Spinal cord (tissue), 10 donors: ENCODE data around the gene FASTKD1. TPM values are rescaled to one million over a fixed set of nuclear protein-coding genes. Genes with fewer than 3 reads are reported as not detected.
A peak's percentile ranks its signal among the peaks of the same experiment; 100 is the strongest.
"Not testable (repeated sequence)": the region's sequence is repeated elsewhere in the genome, so short reads cannot be mapped to it uniquely, and the experiment has no call there.

ENCODE experiments used
- DNase-seq, 6 donors: peaks; one replicate each; pipeline versions ENCODE4 v3.0.0 to v3.0.0-alpha.2; 2013 to 2015; ENCODE audit warnings: low spot score in 6 of 6, low read depth in 4 of 6
- H3K27ac ChIP-seq: one replicate; pipeline ENCODE4 v1.5.1; 2013; ENCODE audit warnings: low read depth, low read length, control low read depth
- H3K27me3 ChIP-seq: one replicate; pipeline ENCODE4 v1.6.1; 2013; ENCODE audit warnings: low read length; ENCODE audit not compliant: control insufficient read depth, insufficient read depth
- H3K36me3 ChIP-seq: one replicate; pipeline ENCODE4 v1.6.1; 2013; ENCODE audit warnings: low read length; ENCODE audit not compliant: control insufficient read depth, insufficient read depth
- H3K4me1 ChIP-seq: one replicate; pipeline ENCODE4 v1.6.1; 2013; ENCODE audit warnings: low read length; ENCODE audit not compliant: control insufficient read depth, insufficient read depth
- H3K4me3 ChIP-seq: one replicate; pipeline ENCODE4 v1.5.1; 2013; ENCODE audit warnings: low read depth, low read length, control low read depth
- H3K9me3 ChIP-seq: one replicate; pipeline ENCODE4 v1.6.1; 2013; ENCODE audit warnings: low read length; ENCODE audit not compliant: control insufficient read depth, insufficient read depth
- WGBS: methylation state at CpG from one replicate; pipeline ENCODE4 v1.1.5; 2013; ENCODE audit warnings: missing lambda C conversion rate; ENCODE audit not compliant: insufficient coverage; 5-methylcytosine and 5-hydroxymethylcytosine counted together
- long read RNA-seq, 4 donors: transcript quantifications; one replicate each; lab custom pipeline, GENCODE V29; 2026
- polyA plus RNA-seq, 2 donors: library from polyadenylated mRNA; unstranded; fragments of 120-200 nt; gene quantifications; one replicate each; pipeline ENCODE4 v1.2.1, GENCODE V29; 2013; ENCODE audit not compliant: insufficient read length in 2 of 2
- total RNA-seq, 2 donors: library from RNA; depleted of rRNA in 1 of 2; stranded (reverse); fragments of 120-200 nt in 1 of 2; fragments of >200 nt in 1 of 2; gene quantifications; one replicate each; pipeline versions ENCODE4 v1.2.3 to v1.2.4, GENCODE V29; 2013 to 2014
- donor health status: healthy.

Gene FASTKD1, protein sequence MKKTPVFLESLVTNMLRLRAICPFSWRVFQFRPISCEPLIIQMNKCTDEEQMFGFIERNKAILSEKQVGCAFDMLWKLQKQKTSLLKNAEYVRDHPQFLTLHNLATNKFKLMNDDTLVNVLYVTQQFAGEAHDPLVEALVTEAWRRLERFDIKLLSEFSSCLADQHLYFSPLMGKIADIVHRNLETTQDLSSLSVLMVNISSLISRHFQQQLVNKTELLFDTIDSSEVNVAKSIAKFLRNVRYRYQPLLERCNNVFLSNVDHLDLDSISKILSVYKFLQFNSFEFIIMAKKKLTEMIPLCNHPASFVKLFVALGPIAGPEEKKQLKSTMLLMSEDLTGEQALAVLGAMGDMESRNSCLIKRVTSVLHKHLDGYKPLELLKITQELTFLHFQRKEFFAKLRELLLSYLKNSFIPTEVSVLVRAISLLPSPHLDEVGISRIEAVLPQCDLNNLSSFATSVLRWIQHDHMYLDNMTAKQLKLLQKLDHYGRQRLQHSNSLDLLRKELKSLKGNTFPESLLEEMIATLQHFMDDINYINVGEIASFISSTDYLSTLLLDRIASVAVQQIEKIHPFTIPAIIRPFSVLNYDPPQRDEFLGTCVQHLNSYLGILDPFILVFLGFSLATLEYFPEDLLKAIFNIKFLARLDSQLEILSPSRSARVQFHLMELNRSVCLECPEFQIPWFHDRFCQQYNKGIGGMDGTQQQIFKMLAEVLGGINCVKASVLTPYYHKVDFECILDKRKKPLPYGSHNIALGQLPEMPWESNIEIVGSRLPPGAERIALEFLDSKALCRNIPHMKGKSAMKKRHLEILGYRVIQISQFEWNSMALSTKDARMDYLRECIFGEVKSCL
- total RNA-seq (10 to 100 TPM; 35.3 to 59.4 TPM), polyA plus RNA-seq (10 to 100 TPM; 32.6 to 38.4 TPM)
- long read RNA-seq, donor 1, partial matches to known transcripts, result 0 of 5 reads
- long read RNA-seq, donor 1, other reads (novel, unspliced or antisense), result 0 of 5 reads
- long read RNA-seq, donor 2, result 0 reads
- long read RNA-seq, donor 3, result 0 reads
- long read RNA-seq, donor 4, partial matches to known transcripts, result 262 of 327 reads
- long read RNA-seq, donor 4, other reads (novel, unspliced or antisense), result 63 of 327 reads

DNA sequence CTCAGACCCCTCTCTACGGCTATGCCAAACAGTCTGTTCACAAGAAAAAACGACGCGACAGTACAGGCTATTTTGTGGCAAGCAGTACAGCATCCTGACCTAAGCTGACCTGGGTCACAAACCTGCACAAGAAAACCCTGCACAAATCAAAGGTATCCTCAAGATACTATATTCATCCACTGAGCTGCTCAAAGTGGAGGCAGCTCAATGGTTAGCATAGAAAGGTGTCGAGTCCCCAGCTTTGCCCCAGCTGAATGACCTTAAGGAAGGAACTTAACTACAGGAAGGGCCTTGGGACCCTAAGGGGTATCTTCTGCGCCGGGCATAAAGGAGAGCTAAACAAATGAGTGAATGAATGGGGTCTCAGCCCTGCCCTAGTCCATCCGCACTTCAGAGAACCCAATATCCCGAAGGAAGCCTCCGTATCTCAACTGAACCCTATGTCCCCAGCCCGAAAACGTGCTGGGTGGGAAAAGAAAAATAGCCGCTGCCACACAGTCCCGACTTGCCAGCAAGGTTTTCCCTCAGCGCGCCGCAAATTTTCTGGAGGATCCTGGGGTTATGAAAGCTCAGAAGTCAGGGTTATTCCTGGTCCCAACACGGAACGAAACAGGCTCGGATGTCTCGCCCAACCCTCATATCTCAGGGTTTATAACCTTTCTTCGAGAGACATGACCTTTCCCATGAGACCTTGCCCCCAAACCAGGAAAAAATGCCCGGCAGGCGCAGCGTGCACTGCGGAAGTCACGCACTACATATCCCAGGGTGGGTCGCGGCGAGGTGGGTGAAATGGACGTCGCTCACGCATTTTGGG is at the start of gene FASTKD1:
Gene FASTKD1, minus strand, starts transcription at position 706 of the 814 bp plus-strand sequence. CDS start 1,836 bp downstream, outside the sequence.
- 0% methylated on average over 33 of the region's 33 CpGs for WGBS
- peak; percentile 78 to 98 (median 88) for DNase-seq
- Histone ChIP-seq H3K4me1 (no peaks in the 10 kb centered on the region), H3K36me3 (no peaks in the 10 kb centered on the region), H3K27me3 (no peaks in the 10 kb centered on the region), H3K27ac (peak within 1 kb of the TSS; percentile 57), H3K9me3 (no peaks in the 10 kb centered on the region), H3K4me3 (peak within 1 kb of the TSS; percentile 83)

DNA sequence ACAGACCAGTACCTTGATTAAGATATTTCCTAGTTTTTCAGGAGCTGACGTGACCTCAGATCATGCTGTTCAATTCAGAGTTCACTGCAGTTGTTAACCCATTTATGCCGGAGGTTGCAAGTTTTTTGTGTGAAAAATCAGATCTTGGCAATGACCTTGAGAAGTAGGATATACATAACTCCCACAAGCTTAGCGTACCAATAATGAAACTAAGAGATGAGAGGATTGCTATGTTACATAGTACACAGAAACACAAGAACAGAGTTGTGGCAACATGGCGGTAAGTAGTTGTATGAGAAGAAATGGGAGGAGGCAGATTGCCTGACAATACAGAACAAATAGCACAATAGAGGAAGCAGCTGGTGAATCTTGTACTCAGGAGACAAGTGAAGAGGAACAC is 49.6 kb upstream of the FASTKD1 start:
- H3K27ac ChIP-seq, result no peak overlapping the region
- DNase-seq, result no peak
- WGBS, result 45% methylated on average over 1 of the region's 4 CpGs
- H3K4me1 ChIP-seq, result no peaks in the 10 kb centered on the region
- H3K9me3 ChIP-seq, result no peaks in the 10 kb centered on the region
- no peak overlapping the region for H3K4me3 ChIP-seq
- peaks cover 18% of the 10 kb centered on the region for H3K36me3 ChIP-seq
- no peaks in the 10 kb centered on the region for H3K27me3 ChIP-seq

DNA sequence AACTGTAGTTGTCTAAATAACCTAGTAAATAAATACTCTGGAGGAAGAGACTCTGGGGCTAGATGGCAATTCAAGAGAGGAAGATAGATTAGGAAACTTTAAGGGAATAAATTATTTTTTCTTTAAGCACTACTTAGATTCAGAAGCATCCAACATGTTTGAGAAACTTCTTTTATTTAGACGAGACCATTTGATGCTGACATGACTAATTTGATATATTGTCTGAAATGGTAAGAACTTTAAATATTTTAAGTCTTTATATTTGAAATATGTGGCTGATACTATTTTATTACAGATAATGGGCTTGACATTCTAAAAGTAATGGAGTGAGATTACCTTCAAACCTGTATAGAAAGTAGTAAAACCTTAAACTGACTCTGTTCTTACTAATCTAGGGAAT is 46.8 kb upstream of the FASTKD1 start:
- no peak overlapping the region for H3K4me3 ChIP-seq
- WGBS, result no CpG with 5 or more reads among the region's 1 CpG

DNA sequence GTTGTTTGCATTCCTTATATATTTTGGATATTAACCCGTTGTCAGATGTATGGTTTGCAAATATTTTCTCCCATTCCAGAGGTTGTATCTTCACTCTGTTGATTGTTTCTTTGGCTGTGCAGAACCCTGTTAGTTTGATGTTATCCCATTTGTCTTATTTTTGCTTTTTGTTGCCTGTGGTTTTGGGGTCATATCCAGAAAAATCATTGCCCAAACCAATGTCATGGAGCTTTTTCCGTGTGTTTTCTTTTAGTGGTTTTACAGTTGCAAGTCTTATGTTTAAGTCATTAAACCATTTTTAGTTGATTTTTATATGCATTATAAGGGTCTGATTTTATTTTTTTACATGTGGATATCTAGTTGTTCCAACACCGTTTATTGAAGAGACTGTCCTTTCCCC is 46.3 kb upstream of the FASTKD1 start:
- WGBS, result no CpG with 5 or more reads among the region's 3 CpGs
- peaks cover 9% of the 10 kb centered on the region for H3K36me3 ChIP-seq

More for the DNA sequence above, 46.8 kb upstream of the FASTKD1 start:
- no peak for DNase-seq
- peaks cover 9% of the 10 kb centered on the region for H3K36me3 ChIP-seq
- H3K27me3 ChIP-seq, result no peaks in the 10 kb centered on the region
- no peak overlapping the region for H3K27ac ChIP-seq
- H3K9me3 ChIP-seq, result peaks cover 2% of the 10 kb centered on the region
- no peaks in the 10 kb centered on the region for H3K4me1 ChIP-seq

DNA sequence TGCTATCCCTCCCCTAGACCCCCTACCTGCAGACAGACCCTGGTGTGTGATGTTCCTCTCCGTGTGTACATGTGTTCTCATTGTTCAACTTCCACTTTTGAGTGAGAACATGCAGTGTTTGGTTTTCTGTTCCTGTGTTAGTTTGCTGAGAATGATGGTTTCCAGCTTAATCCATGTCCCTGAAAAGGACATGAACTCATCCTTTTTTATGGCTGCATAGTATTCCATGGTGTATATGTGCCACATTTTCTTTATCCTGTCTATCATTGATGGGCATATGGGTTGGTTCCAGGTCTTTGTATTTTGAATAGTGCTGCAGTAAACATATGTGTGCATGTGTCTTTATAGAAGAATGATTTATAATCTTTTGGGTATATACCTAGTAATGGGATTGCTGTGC is 42.3 kb upstream of the FASTKD1 start:
- not testable (repeated sequence) for H3K27me3 ChIP-seq, H3K4me1 ChIP-seq, DNase-seq, H3K27ac ChIP-seq, H3K4me3 ChIP-seq, H3K9me3 ChIP-seq
- H3K36me3 ChIP-seq, result peaks cover 14% of the 10 kb centered on the region
- 83% methylated on average over 1 of the region's 1 CpG for WGBS

More for the DNA sequence above, 46.3 kb upstream of the FASTKD1 start:
- DNase-seq, result no peak
- peaks cover 2% of the 10 kb centered on the region for H3K9me3 ChIP-seq
- no peaks in the 10 kb centered on the region for H3K4me1 ChIP-seq
- H3K27ac ChIP-seq, result no peak overlapping the region
- H3K27me3 ChIP-seq, result no peaks in the 10 kb centered on the region
- H3K4me3 ChIP-seq, result no peak overlapping the region

DNA sequence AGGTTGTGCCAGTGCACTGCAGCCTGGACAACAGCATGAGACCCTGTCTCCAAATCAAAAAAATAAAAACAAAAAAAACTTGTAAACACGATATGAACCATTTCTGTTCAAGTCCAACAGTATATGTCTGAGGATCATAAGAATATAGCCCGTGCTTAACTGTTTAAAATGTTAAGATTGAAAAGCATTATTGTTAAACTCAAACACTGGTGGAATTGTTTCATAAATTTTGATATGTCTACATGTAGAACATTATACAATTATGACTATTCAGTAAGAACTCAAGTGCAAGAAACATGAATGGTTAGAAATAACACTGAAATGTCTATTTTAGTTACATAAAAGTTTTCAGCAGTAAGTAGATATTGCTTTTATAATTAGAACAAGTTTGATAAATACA is 40.2 kb upstream of the FASTKD1 start:
- Histone ChIP-seq H3K36me3 (peaks cover 23% of the 10 kb centered on the region), H3K27me3 (no peaks in the 10 kb centered on the region), H3K4me3 (no peak overlapping the region), H3K4me1 (no peaks in the 10 kb centered on the region), H3K27ac (peak overlapping the region; percentile 50), H3K9me3 (peaks cover 2% of the 10 kb centered on the region)
- no CpG with 5 or more reads among the region's 2 CpGs for WGBS
- DNase-seq, result peak in 1 of 6 donors; percentile 4

DNA sequence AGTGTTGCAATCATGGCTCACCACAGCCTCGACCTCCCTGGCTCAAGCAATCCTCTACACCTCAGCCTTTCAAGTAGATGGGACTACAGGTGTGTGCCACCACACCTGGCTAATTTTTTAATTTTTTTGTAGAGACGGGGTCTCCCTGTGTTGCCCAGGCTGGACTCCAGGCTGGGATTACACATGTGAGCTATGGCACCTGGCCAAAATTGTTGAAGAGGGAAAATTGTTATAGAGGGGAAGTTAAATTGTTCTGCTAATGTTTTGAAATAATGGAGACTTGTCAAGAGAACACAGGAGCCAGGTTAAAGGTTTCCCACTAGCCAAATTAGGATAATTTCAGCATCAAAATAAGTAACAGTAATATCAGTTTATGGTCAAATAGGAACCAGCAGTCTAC is 35.6 kb upstream of the FASTKD1 start:
- 94% methylated on average over 2 of the region's 2 CpGs for WGBS
- DNase-seq, result no peak
- no peaks in the 10 kb centered on the region for H3K4me1 ChIP-seq
- H3K4me3 ChIP-seq, result no peak overlapping the region
- H3K36me3 ChIP-seq, result peaks cover 39% of the 10 kb centered on the region
- H3K9me3 ChIP-seq, result no peaks in the 10 kb centered on the region
- H3K27ac ChIP-seq, result no peak overlapping the region
- H3K27me3 ChIP-seq, result no peaks in the 10 kb centered on the region

DNA sequence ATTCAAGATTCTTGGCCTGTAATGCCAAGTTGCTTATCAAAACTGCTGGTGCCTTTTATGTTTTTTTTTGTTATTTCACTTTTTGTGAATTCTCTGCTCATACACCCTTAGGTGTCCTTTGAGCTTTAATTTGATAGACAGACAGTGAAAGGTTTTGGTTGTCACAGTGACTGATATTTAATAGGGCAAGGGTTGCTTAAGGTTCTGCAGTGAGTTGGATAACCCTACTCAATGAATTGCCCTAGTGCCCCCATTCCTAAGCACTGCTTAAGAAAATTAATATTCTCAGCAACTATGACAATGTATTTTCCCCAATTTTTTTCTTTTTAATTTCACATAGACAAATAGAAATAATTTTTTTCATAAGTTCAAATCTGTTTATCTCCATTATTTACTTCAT is 25.9 kb upstream of the FASTKD1 start:
- Histone ChIP-seq H3K4me3 (no peak overlapping the region), H3K9me3 (no peaks in the 10 kb centered on the region), H3K27me3 (no peaks in the 10 kb centered on the region), H3K36me3 (peaks cover 7% of the 10 kb centered on the region), H3K4me1 (no peaks in the 10 kb centered on the region), H3K27ac (no peak overlapping the region)
- no peak for DNase-seq

DNA sequence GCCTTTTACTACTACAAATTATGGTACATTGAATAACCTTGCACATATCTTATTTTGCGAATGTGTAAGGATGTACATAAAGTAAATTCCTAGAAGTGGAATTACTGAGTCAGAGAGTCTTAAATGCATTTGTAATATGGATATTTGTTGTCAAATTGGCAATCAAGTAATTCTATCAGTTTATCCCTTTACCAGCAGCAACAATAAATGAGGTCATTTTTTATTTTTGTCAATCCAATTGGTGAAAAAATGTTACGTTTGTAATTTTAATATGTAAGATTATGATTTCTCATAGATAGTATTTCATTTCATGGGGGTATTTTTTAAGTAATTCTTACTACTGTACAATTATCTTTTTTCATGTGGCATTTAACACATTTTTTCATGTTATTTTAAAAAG is 25.3 kb upstream of the FASTKD1 start:
- no peaks in the 10 kb centered on the region for H3K4me1 ChIP-seq
- H3K4me3 ChIP-seq, result no peak overlapping the region
- no peak for DNase-seq
- H3K27me3 ChIP-seq, result no peaks in the 10 kb centered on the region
- H3K27ac ChIP-seq, result no peak overlapping the region
- peaks cover 2% of the 10 kb centered on the region for H3K36me3 ChIP-seq
- no CpG with 5 or more reads among the region's 2 CpGs for WGBS
- no peaks in the 10 kb centered on the region for H3K9me3 ChIP-seq
